Neural progenitor cell (in vitro differentiated cells): Measurements from ENCODE around the gene INPP5K. TPM values are rescaled to one million over a fixed set of nuclear protein-coding genes. Genes with fewer than 3 reads are reported as not detected.

ENCODE experiments used
- DNase-seq: peaks from one replicate; pipeline ENCODE4 v3.0.0-alpha.2; 2016; ENCODE audit warnings: low spot score
- H2AFZ ChIP-seq: fragments of 200-600 bp; sonication (generic); replicated peaks from 2 replicates; pipeline ENCODE4 v1.6.1; 2016; ENCODE audit warnings: antibody characterized with exemption
- H3F3A ChIP-seq: fragments of 200-600 bp; sonication (generic); 2 replicates; pipeline ENCODE4 v1.6.1; 2016; ENCODE audit warnings: antibody characterized with exemption, low read depth
- H3K27ac ChIP-seq: fragments of 200-600 bp; sonication (generic); 2 replicates; pipeline ENCODE4 v1.5.1; 2016; ENCODE audit warnings: mild to moderate bottlenecking
- H3K27me3 ChIP-seq: fragments of 200-600 bp; sonication (generic); 2 replicates; pipeline ENCODE4 v1.6.1; 2016; ENCODE audit warnings: mild to moderate bottlenecking, moderate library complexity
- H3K36me3 ChIP-seq: fragments of 200-600 bp; sonication (generic); 2 replicates; pipeline ENCODE4 v1.5.1; 2016
- H3K4me1 ChIP-seq: fragments of 200-600 bp; sonication (generic); 2 replicates; pipeline ENCODE4 v1.6.1; 2016; ENCODE audit warnings: mixed run types
- H3K4me2 ChIP-seq: fragments of 200-600 bp; sonication (generic); 2 replicates; pipeline ENCODE4 v1.6.1; 2016
- H3K4me3 ChIP-seq: fragments of 200-600 bp; sonication (generic); 2 replicates; pipeline ENCODE4 v1.5.1; 2016
- H3K79me2 ChIP-seq: fragments of 200-600 bp; sonication (generic); 2 replicates; pipeline ENCODE4 v1.6.1; 2016; ENCODE audit warnings: low read depth
- H3K9ac ChIP-seq: fragments of 200-600 bp; sonication (generic); 2 replicates; pipeline ENCODE4 v1.6.1; 2016
- H3K9me3 ChIP-seq: fragments of 200-600 bp; sonication (generic); 2 replicates; pipeline ENCODE4 v1.5.1; 2016; ENCODE audit warnings: low read depth
- H4K20me1 ChIP-seq: fragments of 200-600 bp; sonication (generic); 2 replicates; pipeline ENCODE4 v1.6.1; 2016; ENCODE audit warnings: low read depth
- H3K27ac Mint-ChIP-seq: 3 replicates; pipeline ENCODE4 v1.8.0; 2021; ENCODE audit warnings: mixed read lengths
- H3K27me3 Mint-ChIP-seq: 2 replicates; pipeline ENCODE4 v1.8.0; 2022; ENCODE audit warnings: low read depth, mild to moderate bottlenecking, inconsistent platforms, moderate library complexity, mixed read lengths; ENCODE audit not compliant: insufficient read depth
- H3K36me3 Mint-ChIP-seq: 3 replicates; pipeline ENCODE4 v1.8.0; 2021; ENCODE audit warnings: mixed read lengths
- H3K4me1 Mint-ChIP-seq: 3 replicates; pipeline ENCODE4 v1.8.0; 2021; ENCODE audit warnings: mixed read lengths
- H3K4me3 Mint-ChIP-seq: 3 replicates; pipeline ENCODE4 v1.8.0; 2021; ENCODE audit warnings: mild to moderate bottlenecking, moderate library complexity, mixed read lengths
- H3K9me3 Mint-ChIP-seq: 3 replicates; pipeline ENCODE4 v1.8.0; 2020; ENCODE audit warnings: mixed read lengths
- EZH2 ChIP-seq: fragments of 200-600 bp; sonication (generic); IDR thresholded peaks from 2 replicates; pipeline ENCODE4 v1.6.1; 2017; ENCODE audit warnings: antibody characterized with exemption, mild to moderate bottlenecking, moderate library complexity
- EZH2phosphoT487 ChIP-seq: fragments of 200-600 bp; sonication (generic); IDR thresholded peaks from 2 replicates; pipeline ENCODE4 v1.6.1; 2017; ENCODE audit warnings: antibody characterized with exemption
- total RNA-seq: library from RNA; depleted of rRNA; stranded (reverse); fragments of >200 nt; gene quantifications from 2 replicates; pipeline ENCODE4 v1.2.3, GENCODE V29; 2015; ENCODE audit warnings: low replicate concordance
- TF ChIP-seq, protein P1 (sequence below): fragments of 200-600 bp; sonication (generic); IDR thresholded peaks from 2 replicates; pipeline ENCODE4 v1.5.1; 2017; ENCODE audit warnings: antibody characterized with exemption, mild to moderate bottlenecking

INPP5K gene
- total RNA-seq, 1 donor from 2014 or later = 11.7 TPM

DNA sequence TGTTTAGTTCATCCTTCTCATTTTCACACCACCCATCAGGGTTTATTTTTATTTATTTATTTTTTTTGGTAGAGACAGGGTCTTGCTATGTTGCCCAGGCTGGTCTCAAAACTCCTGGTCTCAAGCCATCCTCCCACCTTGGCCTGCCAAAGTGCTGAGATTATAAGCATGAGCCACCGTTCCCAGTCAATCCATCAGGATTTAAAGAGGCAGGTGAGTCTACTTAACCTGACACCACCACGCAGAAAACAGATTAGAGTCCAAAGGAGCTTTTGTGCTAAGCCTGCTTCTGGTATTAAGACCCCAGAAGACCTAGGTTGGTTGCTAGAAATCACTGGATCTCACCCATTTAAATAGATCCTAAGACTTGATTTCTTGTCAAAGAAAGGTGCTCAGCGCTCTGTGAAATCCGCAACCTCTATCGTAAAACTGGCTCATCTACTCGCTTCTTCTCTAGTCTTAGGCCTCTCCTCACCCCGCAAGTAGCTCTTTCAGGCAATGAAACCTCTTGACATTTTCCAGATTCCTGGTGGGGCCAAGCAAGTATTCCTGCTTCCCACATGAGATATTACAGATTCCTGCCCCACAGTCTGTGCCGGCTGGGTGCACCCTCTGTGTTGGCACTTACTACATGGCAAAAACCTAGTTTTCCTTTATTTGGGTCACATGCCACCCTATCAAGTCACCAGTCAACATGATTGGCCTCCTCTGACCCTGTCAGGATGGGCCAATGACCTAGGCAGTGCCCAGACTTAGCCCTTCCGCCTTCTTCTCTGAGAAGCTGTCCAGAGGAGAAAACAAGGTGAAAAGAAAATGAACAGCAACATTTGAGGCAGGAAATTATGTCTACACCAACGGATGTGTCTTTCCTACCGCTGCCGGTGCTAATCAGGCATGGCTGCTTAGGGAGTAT, 37.2 kb upstream of the INPP5K start:
- no peaks in the 10 kb centered on the region for H3K27me3 ChIP-seq
- H3F3A ChIP-seq = no peaks in the 10 kb centered on the region
- no peak overlapping the region for H3K4me2 ChIP-seq
- H3K27ac ChIP-seq = no peak overlapping the region
- TF ChIP-seq EZH2phosphoT487 (no peak), EZH2 (no peak)
- TF ChIP-seq, protein P1, sequence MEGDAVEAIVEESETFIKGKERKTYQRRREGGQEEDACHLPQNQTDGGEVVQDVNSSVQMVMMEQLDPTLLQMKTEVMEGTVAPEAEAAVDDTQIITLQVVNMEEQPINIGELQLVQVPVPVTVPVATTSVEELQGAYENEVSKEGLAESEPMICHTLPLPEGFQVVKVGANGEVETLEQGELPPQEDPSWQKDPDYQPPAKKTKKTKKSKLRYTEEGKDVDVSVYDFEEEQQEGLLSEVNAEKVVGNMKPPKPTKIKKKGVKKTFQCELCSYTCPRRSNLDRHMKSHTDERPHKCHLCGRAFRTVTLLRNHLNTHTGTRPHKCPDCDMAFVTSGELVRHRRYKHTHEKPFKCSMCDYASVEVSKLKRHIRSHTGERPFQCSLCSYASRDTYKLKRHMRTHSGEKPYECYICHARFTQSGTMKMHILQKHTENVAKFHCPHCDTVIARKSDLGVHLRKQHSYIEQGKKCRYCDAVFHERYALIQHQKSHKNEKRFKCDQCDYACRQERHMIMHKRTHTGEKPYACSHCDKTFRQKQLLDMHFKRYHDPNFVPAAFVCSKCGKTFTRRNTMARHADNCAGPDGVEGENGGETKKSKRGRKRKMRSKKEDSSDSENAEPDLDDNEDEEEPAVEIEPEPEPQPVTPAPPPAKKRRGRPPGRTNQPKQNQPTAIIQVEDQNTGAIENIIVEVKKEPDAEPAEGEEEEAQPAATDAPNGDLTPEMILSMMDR = no peak
- no peak for DNase-seq
- Mint-ChIP-seq H3K27me3 (peaks cover 8% of the 10 kb centered on the region), H3K36me3 (peaks cover 23% of the 10 kb centered on the region), H3K9me3 (no peaks in the 10 kb centered on the region), H3K4me3 (no peak overlapping the region), H3K4me1 (peaks cover 25% of the 10 kb centered on the region), H3K27ac (no peak overlapping the region)
- H4K20me1 ChIP-seq = peaks cover 62% of the 10 kb centered on the region
- peaks cover 6% of the 10 kb centered on the region for H3K4me1 ChIP-seq
- no peak overlapping the region for H2AFZ ChIP-seq
- no peak overlapping the region for H3K9ac ChIP-seq
- peaks cover 24% of the 10 kb centered on the region for H3K79me2 ChIP-seq
- H3K36me3 ChIP-seq = no peaks in the 10 kb centered on the region
- no peak overlapping the region for H3K4me3 ChIP-seq
- no peaks in the 10 kb centered on the region for H3K9me3 ChIP-seq

DNA sequence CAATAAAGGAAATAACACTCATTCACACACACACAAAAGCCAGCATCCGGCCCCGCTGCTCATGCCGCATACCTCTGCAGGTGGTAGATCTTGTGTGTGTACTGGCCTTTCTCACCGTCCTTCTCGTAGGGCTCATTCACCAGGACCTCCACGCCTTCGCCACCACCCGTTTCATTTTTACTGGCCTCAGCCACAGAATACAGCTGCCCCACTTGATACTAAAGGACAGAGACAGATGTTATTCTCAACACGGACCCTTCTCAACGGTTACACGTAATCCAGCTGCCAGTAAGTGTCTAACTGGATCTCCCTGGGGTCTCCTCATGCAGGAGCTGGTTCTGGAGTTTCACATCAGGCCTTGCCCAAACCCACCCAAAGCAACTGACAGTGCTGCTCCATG, 36.5 kb upstream of the INPP5K start:
- Mint-ChIP-seq H3K9me3 (no peaks in the 10 kb centered on the region), H3K4me3 (no peak overlapping the region), H3K27me3 (peaks cover 8% of the 10 kb centered on the region), H3K36me3 (peaks cover 27% of the 10 kb centered on the region), H3K27ac (no peak overlapping the region), H3K4me1 (peaks cover 25% of the 10 kb centered on the region)
- Histone ChIP-seq H4K20me1 (peaks cover 58% of the 10 kb centered on the region), H3F3A (no peaks in the 10 kb centered on the region), H3K9ac (no peak overlapping the region), H3K36me3 (no peaks in the 10 kb centered on the region), H3K27me3 (no peaks in the 10 kb centered on the region), H3K27ac (no peak overlapping the region), H3K4me3 (no peak overlapping the region), H3K4me2 (no peak overlapping the region), H3K4me1 (peaks cover 6% of the 10 kb centered on the region), H3K79me2 (peaks cover 18% of the 10 kb centered on the region), H2AFZ (no peak overlapping the region), H3K9me3 (no peaks in the 10 kb centered on the region)
- no peak for DNase-seq
- TF ChIP-seq, protein P1 = no peak
- TF ChIP-seq EZH2 (no peak), EZH2phosphoT487 (no peak)

DNA sequence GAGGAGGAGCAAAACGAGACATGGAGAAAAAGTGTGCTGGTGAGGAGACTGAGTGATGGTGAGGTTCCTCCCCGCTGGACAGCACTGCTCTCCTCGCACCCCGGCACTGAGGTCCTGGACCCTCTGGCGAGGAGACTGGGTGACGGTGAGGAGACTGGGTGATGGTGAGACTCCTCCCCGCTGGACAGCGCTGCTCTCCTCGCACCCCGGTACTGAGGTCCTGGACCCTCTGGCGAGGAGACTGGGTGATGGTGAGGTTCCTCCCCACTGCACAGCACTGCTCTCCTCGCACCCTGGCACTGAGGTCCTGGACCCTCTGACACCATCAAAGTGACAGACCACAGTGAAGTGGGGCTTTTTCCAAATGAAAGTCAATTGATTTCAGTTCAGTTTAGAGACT, 35.3 kb upstream of the INPP5K start:
- peaks cover 24% of the 10 kb centered on the region for H3K36me3 Mint-ChIP-seq
- no peaks in the 10 kb centered on the region for H3F3A ChIP-seq
- H3K4me1 Mint-ChIP-seq = peaks cover 25% of the 10 kb centered on the region
- TF ChIP-seq, protein P1 = no peak
- TF ChIP-seq EZH2phosphoT487 (no peak), EZH2 (no peak)
- no peaks in the 10 kb centered on the region for H3K9me3 ChIP-seq
- H4K20me1 ChIP-seq = peaks cover 48% of the 10 kb centered on the region
- H3K27ac Mint-ChIP-seq = no peak overlapping the region
- H3K36me3 ChIP-seq = no peaks in the 10 kb centered on the region
- peaks cover 5% of the 10 kb centered on the region for H3K27me3 Mint-ChIP-seq
- H3K79me2 ChIP-seq = peaks cover 10% of the 10 kb centered on the region
- no peaks in the 10 kb centered on the region for H3K27me3 ChIP-seq
- H3K27ac ChIP-seq = no peak overlapping the region
- no peak overlapping the region for H3K4me2 ChIP-seq
- H3K4me3 ChIP-seq = no peak overlapping the region
- DNase-seq = no peak
- H3K4me1 ChIP-seq = peaks cover 6% of the 10 kb centered on the region
- H3K9ac ChIP-seq = no peak overlapping the region
- no peak overlapping the region for H2AFZ ChIP-seq
- H3K9me3 Mint-ChIP-seq = no peaks in the 10 kb centered on the region
- H3K4me3 Mint-ChIP-seq = no peak overlapping the region
